GM18519 (cell line): Measurements from ENCODE around the gene CNGB1.
"Not testable (repeated sequence)": the region's sequence is repeated elsewhere in the genome, so short reads cannot be mapped to it uniquely, and the experiment has no call there.

Experiments
- ATAC-seq: cut with Tn5 transposase; IDR thresholded peaks from one replicate; pipeline ENCODE4 v1.9.1; 2021; ENCODE audit warnings: mild to moderate bottlenecking, moderate library complexity; ENCODE audit not compliant: unreplicated experiment, low FRiP score

The CNGB1 gene

GRCh38 chr16:57956924-57957672, 13.8 kb downstream of the CNGB1 start:
- no peak for ATAC-seq

GRCh38 chr16:57956270-57956808, 14.6 kb downstream of the CNGB1 start:
- ATAC-seq, result no peak

- ATAC-seq, result no peak
These were observed 15.2 kb downstream of the CNGB1 start for GRCh38 chr16:57955572-57956188.

- no peak for ATAC-seq
These were observed 17.1 kb downstream of the CNGB1 start for GRCh38 chr16:57953857-57954256.

GRCh38 chr16:57952909-57953308, 18.0 kb downstream of the CNGB1 start:
- no peak for ATAC-seq

GRCh38 chr16:57951204-57951960, 19.5 kb downstream of the CNGB1 start:
- no peak for ATAC-seq

- ATAC-seq, result no peak
These were observed 20.5 kb downstream of the CNGB1 start for GRCh38 chr16:57950382-57950781.

- no peak for ATAC-seq
These were observed 21.2 kb downstream of the CNGB1 start for GRCh38 chr16:57949595-57950238.

- no peak for ATAC-seq
These were observed 21.9 kb downstream of the CNGB1 start for GRCh38 chr16:57949013-57949412.

- ATAC-seq, result no peak
These were observed 22.9 kb downstream of the CNGB1 start for GRCh38 chr16:57948027-57948426.

GRCh38 chr16:57947261-57947660, 23.7 kb downstream of the CNGB1 start:
- no peak for ATAC-seq

- no peak for ATAC-seq
These were observed 24.6 kb downstream of the CNGB1 start for GRCh38 chr16:57946181-57946801.

GRCh38 chr16:57945740-57946138, 25.2 kb downstream of the CNGB1 start:
- ATAC-seq, result no peak

- ATAC-seq, result no peak
These were observed 25.8 kb downstream of the CNGB1 start for GRCh38 chr16:57944970-57945739.

GRCh38 chr16:57943381-57943780, 27.5 kb downstream of the CNGB1 start:
- not testable (repeated sequence) for ATAC-seq

- not testable (repeated sequence) for ATAC-seq
These were observed 29.0 kb downstream of the CNGB1 start for GRCh38 chr16:57941901-57942300.

GRCh38 chr16:57941016-57941664, 29.8 kb downstream of the CNGB1 start:
- no peak for ATAC-seq

GRCh38 chr16:57940382-57940966, 30.5 kb downstream of the CNGB1 start:
- ATAC-seq, result no peak

- ATAC-seq, result no peak
These were observed 31.1 kb downstream of the CNGB1 start for GRCh38 chr16:57939872-57940224.
